MM.1S (cell line): ENCODE results near the gene GTPBP6.

ENCODE experiments used
- DNase-seq: peaks from one replicate; pipeline ENCODE4 v3.0.0-alpha.2; 2015
- H2AFZ ChIP-seq: fragments of 300-600 bp; sonication (generic); 2 replicates; pipeline ENCODE4 v1.6.0; 2016; ENCODE audit warnings: antibody characterized with exemption, low read length
- H3F3A ChIP-seq: fragments of 300-600 bp; sonication (generic); 2 replicates; pipeline ENCODE4 v1.6.1; 2016; ENCODE audit warnings: mild to moderate bottlenecking, antibody characterized with exemption, low read length, moderate library complexity, mixed read lengths; ENCODE audit not compliant: insufficient read depth
- H3K27ac ChIP-seq: fragments of 300-600 bp; sonication (generic); 2 replicates; pipeline ENCODE4 v1.5.1; 2016; ENCODE audit warnings: mild to moderate bottlenecking, low read length
- H3K27me3 ChIP-seq: fragments of 300-600 bp; sonication (generic); replicated peaks from 2 replicates; pipeline ENCODE4 v1.6.0; 2016; ENCODE audit warnings: low read length; ENCODE audit not compliant: insufficient read depth
- H3K36me3 ChIP-seq: fragments of 300-600 bp; sonication (generic); replicated peaks from 2 replicates; pipeline ENCODE4 v1.6.1; 2016; ENCODE audit warnings: mild to moderate bottlenecking, low read length, mixed read lengths; ENCODE audit not compliant: insufficient read depth
- H3K4me1 ChIP-seq: fragments of 300-600 bp; sonication (generic); 2 replicates; pipeline ENCODE4 v1.6.1; 2016; ENCODE audit warnings: low read length, mixed read lengths
- H3K4me2 ChIP-seq: fragments of 300-600 bp; sonication (generic); 2 replicates; pipeline ENCODE4 v1.6.0; 2016; ENCODE audit warnings: low read depth, low read length
- H3K4me3 ChIP-seq: fragments of 300-600 bp; sonication (generic); 2 replicates; pipeline ENCODE4 v1.5.1; 2016; ENCODE audit warnings: low read length, mixed read lengths
- H3K79me2 ChIP-seq: fragments of 300-600 bp; sonication (generic); 2 replicates; pipeline ENCODE4 v1.6.1; 2016; ENCODE audit warnings: mixed run types, low read length, mixed read lengths
- H3K9ac ChIP-seq: fragments of 300-600 bp; sonication (generic); 2 replicates; pipeline ENCODE4 v1.6.1; 2016; ENCODE audit warnings: low read length, mixed read lengths
- H3K9me2 ChIP-seq: fragments of 300-600 bp; sonication (generic); replicated peaks from 2 replicates; pipeline ENCODE4 v1.6.1; 2016; ENCODE audit warnings: mild to moderate bottlenecking, low read length, mixed read lengths; ENCODE audit not compliant: insufficient read depth
- H3K9me3 ChIP-seq: fragments of 300-600 bp; sonication (generic); replicated peaks from 2 replicates; pipeline ENCODE4 v1.6.1; 2016; ENCODE audit warnings: mild to moderate bottlenecking, low read length, mixed read lengths; ENCODE audit not compliant: insufficient read depth
- H4K20me1 ChIP-seq: fragments of 300-600 bp; sonication (generic); 2 replicates; pipeline ENCODE4 v1.6.1; 2016; ENCODE audit warnings: mild to moderate bottlenecking, low read length, moderate library complexity, mixed read lengths; ENCODE audit not compliant: insufficient read depth
- EZH2 ChIP-seq: fragments of 300-600 bp; sonication (generic); optimal IDR thresholded peaks from 2 replicates; pipeline ENCODE3; 2017; ENCODE audit warnings: low read depth, mild to moderate bottlenecking, antibody characterized with exemption, low read length, mixed read lengths
- EZH2phosphoT487 ChIP-seq: fragments of 300-600 bp; sonication (generic); IDR thresholded peaks from 2 replicates; pipeline ENCODE4 v1.6.1; 2018; ENCODE audit warnings: antibody characterized with exemption, low read length
- TF ChIP-seq, protein P1 (sequence below): fragments of 300-600 bp; sonication (generic); IDR thresholded peaks from 2 replicates; pipeline ENCODE4 v1.5.1; 2016; ENCODE audit warnings: antibody characterized with exemption, low read length, mixed read lengths

The GTPBP6 gene

GRCh38 chrX:300334-300733 is 18.3 kb downstream of the GTPBP6 start:
- H3K27ac ChIP-seq = no peak overlapping the region
- H3K79me2 ChIP-seq = no peaks in the 10 kb centered on the region
- no peaks in the 10 kb centered on the region for H3K36me3 ChIP-seq
- H3F3A ChIP-seq = no peaks in the 10 kb centered on the region
- no peak overlapping the region for H3K4me3 ChIP-seq
- TF ChIP-seq EZH2 (no peak), EZH2phosphoT487 (no peak)
- TF ChIP-seq, protein P1, sequence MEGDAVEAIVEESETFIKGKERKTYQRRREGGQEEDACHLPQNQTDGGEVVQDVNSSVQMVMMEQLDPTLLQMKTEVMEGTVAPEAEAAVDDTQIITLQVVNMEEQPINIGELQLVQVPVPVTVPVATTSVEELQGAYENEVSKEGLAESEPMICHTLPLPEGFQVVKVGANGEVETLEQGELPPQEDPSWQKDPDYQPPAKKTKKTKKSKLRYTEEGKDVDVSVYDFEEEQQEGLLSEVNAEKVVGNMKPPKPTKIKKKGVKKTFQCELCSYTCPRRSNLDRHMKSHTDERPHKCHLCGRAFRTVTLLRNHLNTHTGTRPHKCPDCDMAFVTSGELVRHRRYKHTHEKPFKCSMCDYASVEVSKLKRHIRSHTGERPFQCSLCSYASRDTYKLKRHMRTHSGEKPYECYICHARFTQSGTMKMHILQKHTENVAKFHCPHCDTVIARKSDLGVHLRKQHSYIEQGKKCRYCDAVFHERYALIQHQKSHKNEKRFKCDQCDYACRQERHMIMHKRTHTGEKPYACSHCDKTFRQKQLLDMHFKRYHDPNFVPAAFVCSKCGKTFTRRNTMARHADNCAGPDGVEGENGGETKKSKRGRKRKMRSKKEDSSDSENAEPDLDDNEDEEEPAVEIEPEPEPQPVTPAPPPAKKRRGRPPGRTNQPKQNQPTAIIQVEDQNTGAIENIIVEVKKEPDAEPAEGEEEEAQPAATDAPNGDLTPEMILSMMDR = no peak
- H2AFZ ChIP-seq = no peak overlapping the region
- no peak for DNase-seq
- H3K9ac ChIP-seq = no peak overlapping the region
- no peaks in the 10 kb centered on the region for H3K27me3 ChIP-seq
- no peaks in the 10 kb centered on the region for H4K20me1 ChIP-seq
- H3K4me1 ChIP-seq = no peaks in the 10 kb centered on the region
- no peaks in the 10 kb centered on the region for H3K9me2 ChIP-seq
- no peaks in the 10 kb centered on the region for H3K9me3 ChIP-seq
- no peak overlapping the region for H3K4me2 ChIP-seq

GRCh38 chrX:298993-299392 is 19.6 kb downstream of the GTPBP6 start:
- no peak for DNase-seq
- H3K36me3 ChIP-seq = no peaks in the 10 kb centered on the region

DNA sequence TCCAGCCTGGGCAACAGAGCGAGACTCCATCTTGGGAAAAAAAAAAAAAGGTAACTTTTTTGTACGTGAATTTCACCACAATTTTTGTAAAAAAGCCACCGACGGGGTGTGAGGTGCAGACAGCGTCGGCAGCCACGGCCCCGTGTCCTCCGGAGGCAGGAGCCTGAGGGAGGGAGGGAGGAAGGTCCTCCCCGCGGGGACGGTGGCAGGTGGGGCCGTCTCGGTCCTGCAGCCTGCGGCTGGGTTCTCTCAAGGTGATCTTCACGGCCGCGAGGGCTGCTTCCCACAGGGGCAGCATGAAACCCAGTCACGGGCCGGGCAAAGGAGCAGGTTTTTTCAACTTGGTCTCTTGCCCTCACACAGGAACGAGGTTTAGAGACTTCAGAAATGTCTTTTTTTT is 23.5 kb downstream of the GTPBP6 start:
- H3K4me3 ChIP-seq = no peak overlapping the region
- TF ChIP-seq EZH2phosphoT487 = no peak
- no peak for TF ChIP-seq EZH2
- TF ChIP-seq, protein P1 = no peak
- no peaks in the 10 kb centered on the region for H3F3A ChIP-seq
- no peaks in the 10 kb centered on the region for H3K27me3 ChIP-seq
- H3K4me1 ChIP-seq = no peaks in the 10 kb centered on the region
- no peaks in the 10 kb centered on the region for H4K20me1 ChIP-seq
- no peaks in the 10 kb centered on the region for H3K9me2 ChIP-seq
- DNase-seq = no peak
- H3K27ac ChIP-seq = no peak overlapping the region
- H3K4me2 ChIP-seq = no peak overlapping the region
- no peak overlapping the region for H2AFZ ChIP-seq
- no peak overlapping the region for H3K9ac ChIP-seq
- no peaks in the 10 kb centered on the region for H3K79me2 ChIP-seq
- no peaks in the 10 kb centered on the region; the same call in 1 of the 2 replicates for H3K36me3 ChIP-seq
- no peaks in the 10 kb centered on the region for H3K9me3 ChIP-seq

More at GRCh38 chrX:298993-299392, 19.6 kb downstream of the GTPBP6 start:
- TF ChIP-seq EZH2phosphoT487 = no peak
- TF ChIP-seq, protein P1 = no peak
- no peak for TF ChIP-seq EZH2
- no peak overlapping the region for H2AFZ ChIP-seq
- no peaks in the 10 kb centered on the region for H3K9me3 ChIP-seq
- H3K4me2 ChIP-seq = no peak overlapping the region
- no peaks in the 10 kb centered on the region for H3K79me2 ChIP-seq
- no peak overlapping the region for H3K4me3 ChIP-seq
- H3K9ac ChIP-seq = no peak overlapping the region
- no peaks in the 10 kb centered on the region for H3K4me1 ChIP-seq
- H3K27me3 ChIP-seq = no peaks in the 10 kb centered on the region
- no peaks in the 10 kb centered on the region for H3F3A ChIP-seq
- H3K9me2 ChIP-seq = no peaks in the 10 kb centered on the region
- no peak overlapping the region for H3K27ac ChIP-seq
- H4K20me1 ChIP-seq = no peaks in the 10 kb centered on the region
